ENCODE measurements around the gene ADM2.
A peak's percentile ranks its signal among the peaks of the same experiment; 100 is the strongest.

The ADM2 gene

GRCh38 chr22:50474710-50475651, 6.4 kb upstream of the ADM2 start, which contains the start of gene SBF1:
SBF1 (minus strand) TSS chr22:50475035; CDS start chr22:50474840, 195 bp downstream.
- no peak for TF ChIP-seq CTCF (IDR thresholded peaks at IDR 0.05; ENCODE audit: insufficient read depth, low read depth, low read length, missing control alignments)
- DNase-seq (ENCODE audit: low read depth), result peak; percentile 90
- H3K4me3 ChIP-seq (ENCODE audit: low read length), result peak within 1 kb of the TSS; percentile 68

- no peak for TF ChIP-seq CTCF (IDR thresholded peaks at IDR 0.05; ENCODE audit: insufficient read depth, low read depth, low read length, missing control alignments)
- no peak overlapping the region for H3K4me3 ChIP-seq (ENCODE audit: low read length)
These were observed 5.7 kb upstream of the ADM2 start for GRCh38 chr22:50475652-50476002.

DNA sequence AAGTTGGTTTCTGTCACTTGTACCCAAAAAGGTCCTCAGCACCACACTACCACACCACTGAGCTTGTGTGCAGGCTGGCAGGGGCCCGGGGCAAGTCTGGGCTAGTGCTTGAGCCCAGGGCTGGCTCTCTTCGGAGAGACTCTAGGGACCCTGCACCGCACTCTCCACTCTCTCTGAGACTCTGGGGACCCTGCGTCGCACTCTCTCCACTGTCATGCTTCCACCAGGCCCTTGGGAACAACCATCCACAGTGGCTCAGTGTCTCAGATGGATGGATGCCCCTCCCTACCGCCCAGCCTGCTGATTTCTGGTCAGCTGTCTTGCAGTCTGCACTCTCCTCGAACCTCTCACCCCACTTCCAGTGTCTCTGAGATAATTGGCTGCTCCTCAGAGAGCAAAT, 4.5 kb upstream of the ADM2 start:
- H3K4me3 ChIP-seq (ENCODE audit: low read length), result no peak overlapping the region
- no peak for TF ChIP-seq CTCF (IDR thresholded peaks at IDR 0.05; ENCODE audit: insufficient read depth, low read depth, low read length, missing control alignments)

More at GRCh38 chr22:50475652-50476002, 5.7 kb upstream of the ADM2 start:
- no peak for DNase-seq (ENCODE audit: low read depth)

DNA sequence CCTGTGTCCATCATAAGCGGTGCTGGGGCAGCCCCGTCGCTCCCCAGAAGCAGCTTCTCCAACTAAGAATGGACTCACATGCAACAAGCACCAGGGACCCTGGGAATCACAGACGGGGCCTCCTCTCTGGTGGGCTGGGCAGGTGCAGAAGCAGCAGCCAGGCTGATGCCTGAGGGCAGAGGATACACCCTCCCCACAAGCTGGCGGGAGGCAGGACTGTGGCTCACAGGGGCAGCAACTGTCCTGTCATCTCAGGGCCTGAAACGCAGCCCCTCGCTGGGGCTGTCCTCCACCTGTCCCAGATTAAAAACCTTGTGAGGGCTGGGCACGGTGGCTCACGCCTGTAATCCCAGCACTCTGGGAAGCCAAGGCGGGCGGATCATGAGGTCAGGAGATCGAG, 3.4 kb upstream of the ADM2 start:
- no peak overlapping the region for H3K4me3 ChIP-seq (ENCODE audit: low read length)
- DNase-seq (ENCODE audit: low read depth), result no peak
- TF ChIP-seq CTCF (IDR thresholded peaks at IDR 0.05; ENCODE audit: insufficient read depth, low read depth, low read length, missing control alignments), result no peak

More for the DNA sequence above, 4.5 kb upstream of the ADM2 start:
- peak; percentile 28 for DNase-seq (ENCODE audit: low read depth)

DNA sequence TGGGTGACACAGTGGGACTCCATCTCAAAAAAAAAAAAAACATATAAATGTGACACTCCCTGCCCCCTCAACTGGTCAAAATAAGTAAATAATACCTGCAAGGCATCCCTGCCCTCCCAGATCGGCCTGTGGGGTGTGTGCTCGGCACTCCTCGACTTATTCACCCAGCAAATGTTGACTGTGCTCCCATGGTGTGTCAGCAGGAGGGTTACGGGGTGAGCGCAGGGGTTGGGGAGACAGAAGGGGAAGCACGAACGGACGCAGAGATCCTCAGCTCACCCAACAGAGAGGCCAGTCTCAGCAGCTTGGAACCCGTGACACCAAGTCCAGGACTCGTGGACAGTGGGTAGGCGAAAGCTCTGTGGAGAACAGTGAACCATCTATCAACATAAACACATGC, 1.6 kb upstream of the ADM2 start:
- no peak overlapping the region for H3K4me3 ChIP-seq (ENCODE audit: low read length)
- DNase-seq (ENCODE audit: low read depth), result no peak
- no peak for TF ChIP-seq CTCF (IDR thresholded peaks at IDR 0.05; ENCODE audit: insufficient read depth, low read depth, low read length, missing control alignments)

DNA sequence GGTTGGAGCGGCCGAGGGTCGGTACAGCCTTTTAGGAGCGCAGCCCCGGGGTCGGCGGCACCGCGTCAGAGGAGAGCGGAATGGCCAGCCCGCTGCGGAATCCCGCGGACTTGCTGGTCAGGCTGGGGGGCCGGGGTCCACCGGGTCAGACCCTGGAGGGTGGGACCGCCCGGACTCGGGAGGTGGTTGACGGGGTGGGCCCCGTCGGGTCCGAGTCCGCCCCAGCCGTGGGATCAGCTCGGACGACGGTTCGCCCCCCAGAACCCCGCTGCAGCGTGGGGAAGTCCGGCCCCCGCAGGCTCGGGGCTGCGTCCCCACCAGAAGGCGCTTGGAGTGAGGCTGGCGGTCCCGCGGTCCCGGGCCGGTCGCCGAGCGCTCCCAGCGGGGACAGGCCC, 301 bp upstream of the ADM2 start:
- DNase-seq (ENCODE audit: low read depth), result no peak
- no peak for TF ChIP-seq CTCF (IDR thresholded peaks at IDR 0.05; ENCODE audit: insufficient read depth, low read depth, low read length, missing control alignments)
- H3K4me3 ChIP-seq (ENCODE audit: low read length), result peak overlapping the region; percentile 22
